ENCODE results near the gene EIF4E2.
"Not testable (repeated sequence)": the region's sequence is repeated elsewhere in the genome, so short reads cannot be mapped to it uniquely, and the experiment has no call there.

EIF4E2 gene

GRCh38 chr2:232522623-232523401 lies 27.7 kb upstream of the EIF4E2 start:
- DNase-seq: no peak

GRCh38 chr2:232523402-232523681 lies 27.1 kb upstream of the EIF4E2 start:
- no peak for DNase-seq

- DNase-seq: no peak
These were observed 26.5 kb upstream of the EIF4E2 start for GRCh38 chr2:232523682-232524597.

GRCh38 chr2:232524771-232525170 lies 25.7 kb upstream of the EIF4E2 start:
- no peak for DNase-seq

GRCh38 chr2:232525199-232525598 lies 25.3 kb upstream of the EIF4E2 start:
- no peak for DNase-seq

- no peak for DNase-seq
These were observed 24.6 kb upstream of the EIF4E2 start, which contains the start of gene CHRND for GRCh38 chr2:232525791-232526371. Gene CHRND, plus strand, starts transcription at chr2:232526160. Its CDS starts 56 bp downstream, at chr2:232526216.

- DNase-seq: no peak
These were observed 24.0 kb upstream of the EIF4E2 start for GRCh38 chr2:232526372-232526941.

- DNase-seq: no peak
These were observed 22.5 kb upstream of the EIF4E2 start for GRCh38 chr2:232527905-232528470.

- no peak for DNase-seq
These were observed 21.6 kb upstream of the EIF4E2 start for GRCh38 chr2:232528746-232529460.

GRCh38 chr2:232529806-232530547 lies 20.5 kb upstream of the EIF4E2 start:
- no peak for DNase-seq

GRCh38 chr2:232530626-232531260 lies 19.7 kb upstream of the EIF4E2 start:
- no peak for DNase-seq

- DNase-seq: no peak
These were observed 18.1 kb upstream of the EIF4E2 start for GRCh38 chr2:232532419-232532818.

GRCh38 chr2:232532821-232533220 lies 17.7 kb upstream of the EIF4E2 start:
- not testable (repeated sequence) for DNase-seq

- no peak for DNase-seq
These were observed 16.4 kb upstream of the EIF4E2 start for GRCh38 chr2:232533944-232534710.

- DNase-seq: peak; percentile 22
These were observed 15.4 kb upstream of the EIF4E2 start for GRCh38 chr2:232534940-232535651.

- DNase-seq: peak; percentile 19
These were observed 14.5 kb upstream of the EIF4E2 start for GRCh38 chr2:232535761-232536530.

GRCh38 chr2:232537079-232537478 lies 13.4 kb upstream of the EIF4E2 start:
- DNase-seq: peak; percentile 32

- DNase-seq: no peak
These were observed 13.0 kb upstream of the EIF4E2 start for GRCh38 chr2:232537499-232537898.

- peak; percentile 24 for DNase-seq
These were observed 11.8 kb upstream of the EIF4E2 start for GRCh38 chr2:232538671-232539070.
